Stimulated activated CD8-positive, alpha-beta memory T cell treated with anti-CD3 and anti-CD28 coated beads, Interleukin-12 subunit alpha, Interleukin-12 subunit beta, amount 100 ng/mL, for 1 hour (primary cell): ENCODE measurements around the gene SAXO1.

Experiments
- DNase-seq: peaks from one replicate; pipeline ENCODE4 v3.0.0-alpha.2; 2020; ENCODE audit warnings: low read depth

Gene SAXO1

GRCh38 chr9:18910916-18911315 is 122.1 kb downstream of the SAXO1 start:
- no peak for DNase-seq

- DNase-seq, result no peak
Observed at GRCh38 chr9:18910435-18910834, 122.6 kb downstream of the SAXO1 start.

DNA sequence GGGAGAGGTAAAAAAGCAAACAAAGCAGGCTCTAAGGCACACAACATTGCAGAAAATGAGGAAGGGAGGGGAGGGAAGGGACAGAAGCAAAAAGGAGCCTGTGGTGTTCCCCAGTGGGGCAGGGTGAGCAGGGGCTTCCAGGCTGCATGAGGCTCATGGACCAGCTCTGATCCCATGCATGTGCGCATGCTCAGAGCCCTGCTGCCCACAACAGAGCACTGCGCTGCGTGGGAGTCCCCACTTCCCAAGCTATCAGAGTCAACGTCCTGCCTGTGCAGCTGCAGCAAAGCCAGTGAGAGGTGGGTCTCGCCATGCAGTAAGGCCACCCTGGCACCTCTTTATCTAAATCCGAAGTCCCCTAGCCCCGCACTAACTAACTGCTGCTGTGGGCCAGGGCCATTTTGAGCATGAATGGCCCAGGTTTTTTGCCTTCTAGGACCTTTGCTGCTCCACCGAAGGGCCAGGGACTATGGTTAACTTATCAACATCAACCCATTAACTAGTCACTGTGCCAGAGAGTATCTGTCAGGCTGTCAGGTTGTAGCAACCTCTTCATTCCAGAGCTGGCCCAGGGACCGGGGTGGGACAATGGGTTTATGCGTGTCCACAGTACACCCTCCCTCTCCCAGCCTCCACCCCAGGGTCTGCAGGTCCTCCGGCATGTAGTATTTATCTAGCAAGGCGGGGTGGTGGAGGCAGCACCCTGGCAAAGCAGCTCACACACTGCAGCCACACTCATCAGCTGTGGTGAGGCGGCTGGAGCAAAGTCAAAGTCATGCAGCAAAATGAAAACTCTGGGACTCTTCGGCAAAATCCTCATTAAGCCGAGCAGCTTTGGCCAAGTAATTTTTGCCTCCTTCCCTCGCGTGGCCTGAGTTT is 123.6 kb downstream of the SAXO1 start:
- no peak for DNase-seq

GRCh38 chr9:18907927-18908625 is 124.9 kb downstream of the SAXO1 start:
- DNase-seq, result no peak

DNA sequence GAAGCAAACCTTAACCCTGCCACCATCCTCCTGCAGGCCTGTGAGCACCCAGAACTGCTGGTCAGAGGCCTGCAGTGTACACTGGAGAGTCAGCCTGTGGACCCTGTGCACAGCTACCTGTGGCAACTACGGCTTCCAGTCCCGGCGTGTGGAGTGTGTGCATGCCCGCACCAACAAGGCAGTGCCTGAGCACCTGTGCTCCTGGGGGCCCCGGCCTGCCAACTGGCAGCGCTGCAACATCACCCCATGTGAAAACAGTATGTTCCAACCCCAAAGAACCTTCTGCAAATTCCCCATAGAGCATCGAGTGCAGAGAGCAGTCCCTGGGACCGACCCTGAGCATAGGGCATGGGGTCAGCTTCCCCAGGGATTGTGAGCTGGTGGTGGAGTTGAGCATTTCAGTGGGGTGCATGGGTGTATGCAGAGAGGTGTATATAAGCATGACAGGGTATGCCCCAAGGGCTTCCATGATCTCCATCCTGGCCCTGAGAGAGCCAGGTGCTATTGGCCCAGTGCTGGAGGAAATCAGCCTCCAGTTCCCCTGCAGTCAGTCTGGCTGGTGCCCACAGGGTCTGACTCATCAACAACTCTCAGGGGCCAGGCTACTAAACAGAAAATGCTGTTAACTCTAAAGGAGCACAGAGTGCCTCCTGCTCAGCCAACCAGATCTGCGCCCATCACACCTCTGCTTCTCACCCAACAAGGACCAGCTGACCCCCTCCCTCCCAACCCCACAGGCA is 126.2 kb downstream of the SAXO1 start:
- no peak for DNase-seq

- no peak for DNase-seq
Observed at GRCh38 chr9:18905883-18906629, 127.0 kb downstream of the SAXO1 start.

DNA sequence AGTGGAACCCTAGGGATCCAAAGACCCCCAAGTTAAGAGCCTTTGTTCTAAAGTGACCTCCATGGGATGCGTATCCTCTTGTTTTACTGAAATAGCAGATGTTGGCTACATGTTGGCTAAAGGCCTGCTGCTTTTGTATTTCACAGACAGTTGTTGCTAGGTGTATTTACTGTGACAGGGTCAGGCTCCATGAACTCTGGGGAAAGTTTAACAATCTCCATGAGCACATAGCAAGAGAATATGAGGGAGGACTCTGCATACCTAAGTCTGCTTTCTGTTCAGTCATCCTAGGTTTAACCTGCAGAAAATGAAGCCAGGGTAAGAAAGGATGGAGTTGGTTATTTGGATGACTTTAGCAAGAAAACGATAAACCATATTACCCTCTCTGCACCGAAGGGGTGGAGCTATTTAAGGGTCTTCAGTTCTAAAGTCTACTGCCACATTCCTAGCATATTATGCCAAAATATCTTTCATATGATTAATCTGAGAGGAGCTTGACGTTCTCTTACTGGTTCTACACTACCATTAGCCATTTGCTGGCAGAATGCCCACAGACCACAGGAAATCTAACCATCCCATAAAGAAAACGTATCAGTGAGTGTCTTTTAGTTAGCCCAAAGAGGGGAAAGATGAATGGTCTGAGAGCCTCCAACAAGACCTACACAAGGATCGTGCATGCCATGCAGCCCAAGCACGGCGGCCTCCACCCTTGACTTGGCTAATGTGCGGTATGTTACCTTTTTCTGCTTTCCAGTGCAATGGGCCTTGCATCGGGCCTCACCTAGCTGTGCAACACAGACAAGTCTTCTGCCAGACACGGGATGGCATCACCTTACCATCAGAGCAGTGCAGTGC is 127.8 kb downstream of the SAXO1 start:
- no peak for DNase-seq

DNA sequence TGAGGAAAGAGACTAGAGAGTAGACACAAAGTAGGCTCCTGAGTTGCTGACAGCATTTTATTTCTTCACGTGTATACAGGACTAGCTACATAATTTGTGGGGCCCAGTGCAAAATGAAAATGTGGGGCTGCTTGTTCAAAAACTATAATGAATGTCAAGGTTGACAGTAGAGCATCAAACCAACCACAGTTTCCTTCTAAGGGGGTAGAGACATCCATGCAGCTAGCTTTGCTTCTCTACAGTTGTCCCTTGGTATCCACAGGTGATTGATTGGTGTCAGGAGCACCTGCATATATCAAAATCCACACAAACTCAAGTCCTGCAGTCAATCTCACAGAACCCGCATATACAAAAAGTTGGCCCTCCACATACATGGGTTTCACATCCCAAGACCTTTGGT is 129.6 kb downstream of the SAXO1 start:
- no peak for DNase-seq

GRCh38 chr9:18896531-18897179 is 136.4 kb downstream of the SAXO1 start:
- no peak for DNase-seq

- no peak for DNase-seq
Observed at GRCh38 chr9:18896004-18896403, 137.0 kb downstream of the SAXO1 start.

- no peak for DNase-seq
Observed at GRCh38 chr9:18893491-18893890, 139.5 kb downstream of the SAXO1 start.

GRCh38 chr9:18893046-18893445 is 140.0 kb downstream of the SAXO1 start:
- DNase-seq, result no peak

DNA sequence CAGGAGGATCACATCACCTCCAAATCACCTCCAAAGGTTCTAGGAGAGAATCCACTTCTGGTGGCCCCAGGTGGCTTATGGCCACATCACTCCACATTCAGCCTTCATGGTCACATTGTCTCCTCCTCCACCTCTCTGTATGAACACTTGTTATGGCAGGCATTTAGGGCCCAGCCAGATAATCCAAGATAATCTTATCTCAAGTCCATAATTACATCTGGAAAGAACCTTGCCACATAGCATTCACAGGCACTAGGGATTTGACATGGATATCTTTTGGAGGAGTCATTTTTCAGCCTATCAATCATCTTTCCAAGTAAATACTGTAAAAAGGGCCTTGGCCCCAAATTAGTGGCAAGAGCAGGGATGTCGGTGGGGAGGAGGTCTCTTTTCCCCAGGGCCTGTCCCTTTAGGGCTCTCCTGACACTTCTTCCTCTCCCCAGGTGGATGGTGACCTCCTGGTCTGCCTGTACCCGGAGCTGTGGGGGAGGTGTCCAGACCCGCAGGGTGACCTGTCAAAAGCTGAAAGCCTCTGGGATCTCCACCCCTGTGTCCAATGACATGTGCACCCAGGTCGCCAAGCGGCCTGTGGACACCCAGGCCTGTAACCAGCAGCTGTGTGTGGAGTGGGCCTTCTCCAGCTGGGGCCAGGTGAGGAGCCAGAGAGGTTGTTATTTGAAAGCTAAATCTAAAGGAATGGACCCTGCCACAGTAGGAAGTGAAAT is 140.9 kb downstream of the SAXO1 start:
- DNase-seq, result no peak

GRCh38 chr9:18890372-18890771 is 142.6 kb downstream of the SAXO1 start:
- no peak for DNase-seq

DNA sequence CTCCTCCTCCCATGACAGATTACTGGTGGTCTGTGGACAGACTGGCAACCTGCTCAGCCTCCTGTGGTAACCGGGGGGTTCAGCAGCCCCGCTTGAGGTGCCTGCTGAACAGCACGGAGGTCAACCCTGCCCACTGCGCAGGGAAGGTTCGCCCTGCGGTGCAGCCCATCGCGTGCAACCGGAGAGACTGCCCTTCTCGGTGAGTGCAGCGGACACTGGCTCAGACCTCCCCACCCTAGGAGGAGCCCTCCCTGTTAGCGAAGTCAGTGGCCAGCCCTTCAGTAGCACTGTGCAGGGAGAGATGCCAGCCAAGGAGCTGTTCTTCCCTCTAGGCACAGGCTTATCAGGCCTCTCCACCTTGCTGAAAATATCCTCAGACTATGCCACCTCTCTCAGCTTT is 143.5 kb downstream of the SAXO1 start:
- DNase-seq, result no peak

DNA sequence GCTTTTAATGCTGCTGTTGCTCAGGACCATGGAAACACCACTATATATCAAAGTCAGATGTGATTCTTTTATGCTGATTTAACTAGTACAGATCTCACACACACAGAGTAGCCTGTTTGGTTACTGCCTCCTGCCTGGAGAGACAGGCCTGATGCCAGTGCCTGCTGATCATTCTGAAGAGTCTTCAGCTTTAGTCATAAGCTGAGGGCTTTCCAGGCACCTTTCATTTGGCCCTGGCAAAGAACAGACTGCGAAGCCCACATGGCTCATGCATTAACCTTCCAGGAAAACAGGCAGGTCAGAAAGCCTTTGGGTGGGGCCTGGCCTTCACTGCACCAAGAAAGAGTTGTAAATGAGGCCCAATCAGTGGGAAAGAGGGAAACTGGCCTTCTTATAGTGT is 144.7 kb downstream of the SAXO1 start:
- no peak for DNase-seq

DNA sequence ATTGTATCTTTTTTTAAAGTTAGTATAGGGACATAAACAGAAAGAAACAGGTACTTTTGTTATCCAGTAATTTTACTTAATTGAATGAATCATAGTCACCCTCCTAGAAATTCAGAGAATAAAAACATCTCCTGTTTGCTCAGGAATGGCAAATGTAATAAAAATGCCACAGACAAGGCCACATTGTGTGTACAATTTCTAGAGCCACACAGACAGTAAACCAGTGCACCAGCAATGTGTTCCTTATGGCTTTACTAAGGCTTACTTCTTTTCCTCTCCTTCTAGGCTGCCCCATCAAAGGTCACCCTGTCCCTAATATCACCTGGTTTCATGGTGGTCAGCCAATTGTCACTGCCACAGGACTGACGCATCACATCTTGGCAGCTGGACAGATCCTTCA is 145.5 kb downstream of the SAXO1 start:
- DNase-seq, result no peak

- no peak for DNase-seq
Observed at GRCh38 chr9:18881758-18882157, 151.3 kb downstream of the SAXO1 start.

- DNase-seq, result no peak
Observed at GRCh38 chr9:18877984-18878383, 155.0 kb downstream of the SAXO1 start.
